ENCODE data around the gene ARIH2. TPM values are rescaled to one million over a fixed set of nuclear protein-coding genes. Genes with fewer than 3 reads are reported as not detected.

ARIH2 gene
- total RNA-seq, 1 experiment from 2014 or later, result 122 TPM

DNA sequence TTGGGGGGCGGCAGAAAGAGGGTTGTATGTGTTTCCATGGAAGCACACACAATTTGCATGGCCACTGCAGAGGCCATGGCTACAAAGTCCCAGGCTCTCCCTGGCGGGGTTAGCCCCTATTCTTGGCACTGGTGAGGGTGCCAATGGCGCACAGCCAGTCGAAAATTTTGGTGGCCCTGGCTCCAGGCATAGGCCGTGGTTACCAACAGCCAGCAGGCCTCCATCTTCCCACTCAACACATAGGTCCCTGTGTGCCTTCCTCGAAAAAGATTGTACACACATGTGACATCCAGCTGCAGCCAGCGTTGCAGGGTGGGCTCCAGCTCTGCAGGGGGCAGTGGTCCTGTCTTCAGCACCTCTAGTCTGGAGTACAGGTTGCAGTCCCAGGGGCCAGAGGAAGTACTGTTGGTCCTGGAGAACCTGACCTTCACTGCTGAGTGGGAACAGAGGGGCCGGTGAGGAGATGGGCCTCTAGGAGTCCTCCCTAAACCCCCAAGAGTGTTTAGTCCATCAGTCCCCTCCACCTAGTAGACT lies 78.5 kb downstream of the ARIH2 start:
- Histone ChIP-seq H3K9me3 (ENCODE audit: control insufficient read depth, low read depth, low read length) (no peaks in the 10 kb centered on the region), H2BK15ac (ENCODE audit: low read depth, low read length) (no peak overlapping the region), H3T11ph (ENCODE audit: low read length) (no peak overlapping the region), H4K20me1 (ENCODE audit: control insufficient read depth, insufficient read depth, insufficient read length) (no peaks in the 10 kb centered on the region), H2BK120ac (ENCODE audit: low read depth, low read length, poor library complexity, severe bottlenecking) (no peak overlapping the region), H3K23me2 (ENCODE audit: insufficient read length, low read depth, low read length, poor library complexity, severe bottlenecking) (no peaks in the 10 kb centered on the region), H4K5ac (ENCODE audit: insufficient read length, low read depth, low read length) (no peak overlapping the region), H2BK5ac (ENCODE audit: insufficient read length, low read length) (no peak overlapping the region), H3K56ac (ENCODE audit: insufficient read length, low read depth, low read length) (no peak overlapping the region), H3K4me1 (ENCODE audit: insufficient read depth, low read length) (no peaks in the 10 kb centered on the region), H3K79me2 (ENCODE audit: insufficient read depth, low read length) (no peaks in the 10 kb centered on the region), H3K18ac (ENCODE audit: insufficient read length, low read depth, low read length) (no peak overlapping the region), H2AFZ (ENCODE audit: low read length) (no peak overlapping the region), H3K79me1 (ENCODE audit: insufficient read depth, low read depth, low read length, poor library complexity, severe bottlenecking) (no peaks in the 10 kb centered on the region), H3K23ac (ENCODE audit: insufficient read length, low read depth, low read length) (no peak overlapping the region), H3K14ac (ENCODE audit: insufficient read depth, low read length) (no peak overlapping the region), H2AK5ac (ENCODE audit: insufficient read length, low read length) (no peak overlapping the region), H3K27me3 (ENCODE audit: insufficient read depth, low read length) (no peaks in the 10 kb centered on the region), H3K27ac (ENCODE audit: insufficient read length, low read depth, low read length) (no peak overlapping the region), H3K4me2 (ENCODE audit: insufficient read depth, insufficient read length, low read length) (no peak overlapping the region), H3K9ac (ENCODE audit: extremely low read depth, insufficient read length, low read length) (no peak overlapping the region), H4K91ac (ENCODE audit: insufficient read length, low read depth, low read length) (no peak overlapping the region), H3K4ac (ENCODE audit: low read depth, low read length) (no peak overlapping the region), H2BK12ac (ENCODE audit: insufficient read length, low read depth, low read length) (no peak overlapping the region), H2BK20ac (ENCODE audit: low read depth, low read length, poor library complexity, severe bottlenecking) (no peak overlapping the region), H4K8ac (replicated peaks; ENCODE audit: insufficient read length, low read depth, low read length) (no peak overlapping the region)
- Mint-ChIP-seq H3K27me3 (ENCODE audit: low read depth) (no peaks in the 10 kb centered on the region), H3K4me1 (peaks cover 23 to 24% of the 10 kb centered on the region in 2 experiments), H3K4me3 (no peak overlapping the region), H3K9me3 (no peaks in the 10 kb centered on the region), H3K36me3 (ENCODE audit: insufficient read depth in 1 of 3, low read depth in 3 of 3) (peaks cover 3 to 23% (median 10%) of the 10 kb centered on the region in 3 experiments; a peak in 5 of 7 replicates), H3K27ac (no peak overlapping the region)
- no CpG with 5 or more reads among the region's 8 CpGs for WGBS (ENCODE audit: extremely low coverage, insufficient read length, low lambda C conversion rate)
- no peak; the same call in 2 of the 3 replicates for TF ChIP-seq CTCF (conservative IDR thresholded peaks at IDR 0.05)
- DNase-seq, result no peak
